ENCODE results near the gene UCP2. TPM values are rescaled to one million over a fixed set of nuclear protein-coding genes. Genes with fewer than 3 reads are reported as not detected.

UCP2 gene
- total and polyA plus RNA-seq, 7 experiments from 2014 or later = 365 to 1,411 (median 913) TPM

DNA sequence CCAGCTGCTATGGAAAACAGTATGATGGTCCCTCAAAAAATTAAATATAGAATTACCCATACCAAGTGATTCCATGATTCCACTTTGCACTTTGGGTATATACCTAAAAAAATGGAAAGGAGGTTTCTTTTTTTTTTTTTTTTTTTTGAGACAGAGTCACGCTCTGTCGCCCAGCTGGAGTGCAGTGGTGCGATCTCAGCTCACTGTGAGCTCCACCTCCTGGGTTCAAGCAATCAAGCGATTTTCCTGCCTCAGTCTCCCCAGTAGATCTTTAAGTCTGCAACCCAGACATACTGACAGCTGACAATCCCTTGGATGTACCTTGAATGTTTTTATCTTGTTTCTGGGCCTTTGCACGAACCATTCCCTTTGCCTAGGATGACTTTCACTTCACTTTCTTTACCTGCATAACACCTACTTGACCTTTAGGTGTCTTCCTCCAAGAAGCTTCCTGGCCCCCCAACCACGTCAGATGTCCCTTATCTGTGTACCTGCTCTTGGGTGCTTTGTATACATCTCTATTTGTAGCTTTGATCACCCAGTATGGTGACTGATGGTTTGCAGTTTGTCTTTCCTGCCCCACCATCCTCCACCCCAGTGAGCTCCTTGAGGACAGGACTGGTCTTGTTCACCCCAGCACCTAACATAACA lies 14.6 kb upstream of the UCP2 start:
- Mint-ChIP-seq H3K4me3 (peak overlapping the region in 7 of 10 donors; percentile 3 to 92 (median 51)), H3K4me1 (peaks cover 35 to 69% (median 60%) of the 10 kb centered on the region in 7 donors), H3K27me3 (no peaks in the 10 kb centered on the region), H3K9me3 (peaks cover 0 to 2% (median 0%) of the 10 kb centered on the region in 11 donors), H3K27ac (peak overlapping the region; percentile 90 to 100 (median 97)), H3K36me3 (peaks cover 0 to 24% (median 14%) of the 10 kb centered on the region in 5 donors)
- no peak overlapping the region for H3K4me3 ChIP-seq (ENCODE audit: low read length)
- H3K36me3 ChIP-seq (ENCODE audit: control insufficient read depth in 2 of 3, insufficient read depth in 3 of 3, low read length in 3 of 3) = no peaks in the 10 kb centered on the region
- intact Hi-C loops (cut with micrococcal nuclease) = no loop called here
- H3K9me3 ChIP-seq (ENCODE audit: control insufficient read depth in 2 of 3, low read length in 3 of 3) = no peaks in the 10 kb centered on the region
- H3K4me1 ChIP-seq (ENCODE audit: control insufficient read depth in 2 of 2, insufficient read depth in 2 of 2, low read length in 2 of 2) = peaks cover 33 to 42% of the 10 kb centered on the region in 2 donors
- H3K27me3 ChIP-seq (ENCODE audit: control insufficient read depth in 2 of 2, insufficient read depth in 2 of 2, low read length in 2 of 2) = no peaks in the 10 kb centered on the region
- ChIA-PET POLR2A (interaction anchor here (0.6 to 31.1 kb wide), 7 partner anchors 7 to 215 kb away, joined by 3 to 1403 read pairs (median 21); partner anchors contain the start of genes UCP2 and UCP3), CTCF (interaction anchor here (0.6 to 1.5 kb wide), 8 partner anchors 13 to 56 kb away, joined by 3 to 4 read pairs (median 3); no protein-coding TSS in a partner anchor)
- peak in 1 of 9 donors; percentile 15 for DNase-seq
- peak overlapping the region; percentile 92 for H3K27ac ChIP-seq (ENCODE audit: low read depth, low read length)
- ATAC-seq = no peak

DNA sequence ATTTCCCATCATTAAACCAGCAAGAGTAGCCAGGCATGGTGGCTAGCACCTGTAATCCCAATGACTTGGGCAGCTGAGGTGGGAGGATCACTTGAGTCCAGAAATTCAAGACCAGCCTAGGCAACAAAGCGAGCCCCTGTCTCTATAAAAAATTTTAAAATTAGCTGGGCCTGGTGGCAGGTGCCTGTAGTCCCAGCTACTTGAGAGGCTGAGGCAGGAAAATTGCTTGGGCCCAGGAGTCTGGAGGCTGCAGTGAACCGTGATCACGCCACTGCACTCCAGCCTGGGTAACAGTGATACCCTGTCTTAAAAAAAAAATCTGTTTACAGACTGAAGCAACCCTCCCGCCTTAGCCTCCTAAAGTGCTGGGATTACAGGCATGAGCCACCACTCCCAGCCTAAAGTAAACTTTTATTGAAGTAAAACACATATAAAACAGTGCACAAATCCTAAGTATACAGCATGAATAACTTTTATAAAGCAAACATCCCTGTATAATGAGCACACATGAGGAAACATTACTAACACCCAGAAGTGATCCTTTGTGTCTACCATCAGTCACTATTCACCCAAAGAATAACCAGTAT lies 13.6 kb upstream of the UCP2 start:
- ATAC-seq (peak; percentile 6), DNase-seq (peak in 2 of 9 donors; percentile 14 to 21)
- Histone ChIP-seq H3K4me1 (ENCODE audit: control insufficient read depth in 2 of 2, insufficient read depth in 2 of 2, low read length in 2 of 2) (peaks cover 33 to 45% of the 10 kb centered on the region in 2 donors), H3K4me3 (ENCODE audit: low read length) (peak overlapping the region; percentile 4), H3K27me3 (ENCODE audit: control insufficient read depth in 2 of 2, insufficient read depth in 2 of 2, low read length in 2 of 2) (no peaks in the 10 kb centered on the region), H3K27ac (ENCODE audit: low read depth, low read length) (peak overlapping the region; percentile 92), H3K36me3 (ENCODE audit: control insufficient read depth in 2 of 3, insufficient read depth in 3 of 3, low read length in 3 of 3) (no peaks in the 10 kb centered on the region), H3K9me3 (ENCODE audit: control insufficient read depth in 2 of 3, low read length in 3 of 3) (no peaks in the 10 kb centered on the region)
- Mint-ChIP-seq H3K27ac (peak overlapping the region; percentile 93 to 100 (median 97)), H3K4me3 (peak overlapping the region; percentile 65 to 92 (median 80)), H3K27me3 (no peaks in the 10 kb centered on the region), H3K4me1 (peaks cover 34 to 75% (median 68%) of the 10 kb centered on the region in 7 donors), H3K36me3 (peaks cover 0 to 20% (median 8%) of the 10 kb centered on the region in 5 donors), H3K9me3 (peaks cover 0 to 2% (median 0%) of the 10 kb centered on the region in 11 donors)
- intact Hi-C loops (cut with micrococcal nuclease) = no loop called here
- ChIA-PET POLR2A (interaction anchor here (0.6 to 31.1 kb wide), 8 partner anchors 8 to 214 kb away, joined by 3 to 1403 read pairs (median 14); partner anchors contain the start of genes UCP2 and UCP3), CTCF (interaction anchor here (1.4 to 3.3 kb wide), 4 partner anchors 9 to 26 kb away, joined by 3 to 24 read pairs (median 13); partner anchors contain the start of gene UCP2)

DNA sequence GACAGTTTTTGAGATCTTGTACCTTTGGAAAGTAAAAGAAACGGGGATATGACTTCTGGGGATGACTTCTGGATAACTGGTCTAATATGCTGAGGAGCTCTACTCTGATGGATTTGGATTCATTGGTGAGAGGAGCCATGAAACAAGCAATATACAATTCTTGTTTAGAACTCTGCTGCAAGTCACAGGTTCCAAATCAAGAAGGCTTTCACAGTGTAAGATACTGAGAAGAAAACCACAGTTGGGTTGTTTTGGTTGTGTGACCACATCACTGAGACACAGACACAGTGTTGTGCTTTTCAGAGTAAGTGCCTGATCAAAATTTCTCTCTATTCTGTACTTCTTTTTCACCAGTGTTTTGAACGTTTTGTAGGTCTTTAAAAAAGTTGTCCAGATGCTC lies 13.1 kb upstream of the UCP2 start:
- Mint-ChIP-seq H3K27ac (peak overlapping the region; percentile 93 to 100 (median 97)), H3K4me3 (peak overlapping the region; percentile 65 to 92 (median 80)), H3K9me3 (peaks cover 0 to 2% (median 0%) of the 10 kb centered on the region in 11 donors), H3K27me3 (no peaks in the 10 kb centered on the region), H3K36me3 (peaks cover 0 to 15% (median 3%) of the 10 kb centered on the region in 5 donors), H3K4me1 (peaks cover 30 to 77% (median 68%) of the 10 kb centered on the region in 7 donors)
- intact Hi-C loops (cut with micrococcal nuclease) = loop anchor here (1.0 to 2.0 kb wide), 10 partner anchors 10 to 176 kb away; partner anchors contain the start of genes C2CD3 (in 1 of the 2) and PPME1 (in 1 of the 2)
- H3K4me3 ChIP-seq (ENCODE audit: low read length) = peak overlapping the region; percentile 4
- DNase-seq = peak in 8 of 9 donors; percentile 26 to 90 (median 84)
- peak overlapping the region; percentile 92 for H3K27ac ChIP-seq (ENCODE audit: low read depth, low read length)
- H3K9me3 ChIP-seq (ENCODE audit: control insufficient read depth in 2 of 3, low read length in 3 of 3) = no peaks in the 10 kb centered on the region
- POLR2A ChIA-PET = interaction anchor here (0.6 to 31.1 kb wide), 9 partner anchors 9 to 42 kb away, joined by 3 to 1403 read pairs (median 5); partner anchors contain the start of genes UCP2 and UCP3
- CTCF ChIA-PET = interaction anchor here (1.0 to 3.3 kb wide), 8 partner anchors 9 to 37 kb away, joined by 3 to 24 read pairs (median 8); partner anchors contain the start of gene UCP2
- H3K4me1 ChIP-seq (ENCODE audit: control insufficient read depth in 2 of 2, insufficient read depth in 2 of 2, low read length in 2 of 2) = peaks cover 33 to 45% of the 10 kb centered on the region in 2 donors
- peak; percentile 89 for ATAC-seq
- no peaks in the 10 kb centered on the region for H3K36me3 ChIP-seq (ENCODE audit: control insufficient read depth in 2 of 3, insufficient read depth in 3 of 3, low read length in 3 of 3)
- no peaks in the 10 kb centered on the region for H3K27me3 ChIP-seq (ENCODE audit: control insufficient read depth in 2 of 2, insufficient read depth in 2 of 2, low read length in 2 of 2)

DNA sequence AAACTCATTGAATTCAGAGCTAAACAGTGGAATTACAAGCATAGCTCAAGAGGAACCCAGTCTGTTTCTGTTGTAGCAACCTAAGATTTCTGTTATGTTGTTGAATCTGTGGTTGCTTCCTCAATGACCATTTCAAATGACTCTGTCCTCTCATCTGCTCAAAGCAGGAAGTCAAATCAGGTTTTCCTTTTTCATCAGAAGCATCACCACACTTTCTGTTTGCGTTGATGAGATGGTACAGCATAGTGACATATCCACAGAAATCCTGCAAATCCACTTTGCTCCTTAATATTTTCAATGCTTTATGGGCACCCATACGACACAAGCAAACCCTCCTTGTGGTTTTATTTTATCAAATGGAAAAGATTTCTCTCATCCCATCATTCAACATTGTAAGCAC lies 12.6 kb upstream of the UCP2 start:
- peak overlapping the region; percentile 93 to 100 (median 97) for H3K27ac Mint-ChIP-seq
- H3K4me1 ChIP-seq (ENCODE audit: control insufficient read depth in 2 of 2, insufficient read depth in 2 of 2, low read length in 2 of 2) = peaks cover 33 to 45% of the 10 kb centered on the region in 2 donors
- ChIA-PET CTCF (interaction anchor here (0.7 to 3.3 kb wide), 10 partner anchors 10 to 37 kb away, joined by 3 to 24 read pairs (median 6); partner anchors contain the start of gene UCP2), POLR2A (interaction anchor here (0.6 to 31.1 kb wide), 10 partner anchors 9 to 175 kb away, joined by 3 to 1403 read pairs (median 5); partner anchors contain the start of genes UCP2 and UCP3)
- peak overlapping the region; percentile 65 to 92 (median 80) for H3K4me3 Mint-ChIP-seq
- H3K9me3 ChIP-seq (ENCODE audit: control insufficient read depth in 2 of 3, low read length in 3 of 3) = no peaks in the 10 kb centered on the region
- H3K36me3 Mint-ChIP-seq = peaks cover 0 to 10% (median 0%) of the 10 kb centered on the region in 5 donors
- H3K27me3 ChIP-seq (ENCODE audit: control insufficient read depth in 2 of 2, insufficient read depth in 2 of 2, low read length in 2 of 2) = no peaks in the 10 kb centered on the region
- H3K36me3 ChIP-seq (ENCODE audit: control insufficient read depth in 2 of 3, insufficient read depth in 3 of 3, low read length in 3 of 3) = no peaks in the 10 kb centered on the region
- peak overlapping the region; percentile 92 for H3K27ac ChIP-seq (ENCODE audit: low read depth, low read length)
- peaks cover 0 to 2% (median 0%) of the 10 kb centered on the region in 11 donors for H3K9me3 Mint-ChIP-seq
- intact Hi-C loops (cut with micrococcal nuclease) = loop anchor here (1.0 to 2.0 kb wide), 10 partner anchors 10 to 176 kb away; partner anchors contain the start of genes C2CD3 (in 1 of the 2) and PPME1 (in 1 of the 2)
- H3K27me3 Mint-ChIP-seq = no peaks in the 10 kb centered on the region
- peak overlapping the region; percentile 4 for H3K4me3 ChIP-seq (ENCODE audit: low read length)
- ATAC-seq = peak; percentile 85
- DNase-seq = peak in 8 of 9 donors; percentile 16 to 93 (median 90)
- peaks cover 26 to 81% (median 71%) of the 10 kb centered on the region in 7 donors for H3K4me1 Mint-ChIP-seq

DNA sequence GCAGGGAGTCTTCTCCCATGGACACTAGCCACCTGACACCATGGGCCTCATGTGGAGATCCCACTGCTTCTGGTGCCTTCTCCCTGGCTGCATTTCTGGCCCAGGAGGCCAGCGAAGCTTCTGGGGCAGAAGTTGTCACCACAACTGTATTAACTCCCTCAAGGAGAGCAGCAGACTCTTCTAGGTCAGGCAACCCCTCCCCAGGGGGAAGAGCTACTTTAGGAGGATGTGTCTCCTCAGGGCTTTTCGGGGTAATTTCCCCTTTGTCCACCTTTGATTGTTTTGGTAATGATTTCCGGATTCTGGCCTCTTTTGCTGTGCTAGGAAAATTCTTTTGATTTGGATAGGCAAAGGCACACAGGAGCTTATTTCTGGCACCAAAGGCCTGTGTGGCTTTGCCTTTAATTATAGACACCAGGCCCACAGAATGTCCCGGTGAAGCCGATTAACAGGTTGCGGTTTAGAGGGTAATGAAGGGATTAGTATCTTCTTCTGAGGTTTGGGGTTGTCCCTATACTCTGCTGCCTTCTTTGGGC lies 8.9 kb upstream of the UCP2 start:
- POLR2A ChIA-PET = interaction anchor here (1.1 to 31.1 kb wide), 3 partner anchors 14 to 20 kb away, joined by 3 to 1403 read pairs (median 4); partner anchors contain the start of gene UCP2

More for the DNA sequence above, 8.9 kb upstream of the UCP2 start:
- Histone ChIP-seq H3K9me3 (ENCODE audit: control insufficient read depth in 2 of 3, low read length in 3 of 3) (no peaks in the 10 kb centered on the region), H3K4me1 (ENCODE audit: control insufficient read depth in 2 of 2, insufficient read depth in 2 of 2, low read length in 2 of 2) (peaks cover 25 to 35% of the 10 kb centered on the region in 2 donors), H3K4me3 (ENCODE audit: low read length) (no peak overlapping the region), H3K27me3 (ENCODE audit: control insufficient read depth in 2 of 2, insufficient read depth in 2 of 2, low read length in 2 of 2) (no peaks in the 10 kb centered on the region), H3K27ac (ENCODE audit: low read depth, low read length) (peak overlapping the region; percentile 25), H3K36me3 (ENCODE audit: control insufficient read depth in 2 of 3, insufficient read depth in 3 of 3, low read length in 3 of 3) (no peaks in the 10 kb centered on the region)
- no peaks in the 10 kb centered on the region for H3K27me3 Mint-ChIP-seq
- H3K4me3 Mint-ChIP-seq = peak overlapping the region in 1 of 10 donors; percentile 29
- H3K9me3 Mint-ChIP-seq = no peaks in the 10 kb centered on the region
- DNase-seq (peak in 1 of 9 donors; percentile 17), ATAC-seq (no peak)
- CTCF ChIA-PET = interaction anchor here (0.7 to 1.2 kb wide), 3 partner anchors 11 to 29 kb away, joined by 3 to 6 read pairs (median 4); no protein-coding TSS in a partner anchor
- H3K36me3 Mint-ChIP-seq = no peaks in the 10 kb centered on the region
- intact Hi-C loops (cut with micrococcal nuclease) = no loop called here
- peak overlapping the region; percentile 9 to 100 (median 95) for H3K27ac Mint-ChIP-seq
- peaks cover 11 to 63% (median 48%) of the 10 kb centered on the region in 7 donors for H3K4me1 Mint-ChIP-seq

Measured in naive thymus-derived CD4-positive, alpha-beta T cell (primary cell).